Measurements from ENCODE around the gene MICALL1.

DNA sequence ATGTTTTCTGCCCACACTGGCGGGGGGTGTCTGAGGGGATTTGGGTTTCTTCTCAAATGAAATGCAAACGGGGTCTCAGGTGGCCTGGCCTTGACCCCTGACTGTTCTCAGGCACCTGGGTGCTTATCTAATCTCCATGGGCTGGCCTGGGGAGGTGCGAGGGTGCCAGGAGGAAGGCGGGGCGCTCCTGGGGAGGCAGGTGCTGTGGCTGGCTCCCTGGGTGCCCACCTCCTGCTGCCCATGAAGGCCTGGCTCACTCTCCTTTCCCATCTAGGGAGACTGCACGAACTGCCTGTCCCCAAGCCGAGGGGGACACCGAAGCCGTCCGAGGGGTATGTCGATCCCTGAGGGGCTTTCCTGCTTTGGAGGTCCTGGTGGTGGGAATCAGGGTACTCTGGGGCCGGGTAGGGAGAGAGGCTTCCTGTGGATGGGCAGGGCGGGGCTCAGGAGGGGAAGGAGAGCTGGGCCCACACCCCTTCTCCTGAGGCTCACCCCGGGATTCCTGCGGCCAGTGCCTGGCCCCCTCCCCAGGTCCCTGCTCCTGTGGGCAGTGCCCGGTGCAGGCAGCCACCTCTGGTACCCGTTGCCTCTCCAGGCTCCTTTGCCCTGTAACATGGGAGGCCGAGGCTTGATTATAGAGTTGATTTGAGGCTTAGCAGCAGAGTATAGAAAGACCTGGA is 18.4 kb downstream of the MICALL1 start:
- no peak for TF ChIP-seq EP300 (IDR thresholded peaks at IDR 0.05)
- no peak for TF ChIP-seq POLR2A (IDR thresholded peaks at IDR 0.05)
- TF ChIP-seq, protein P1, sequence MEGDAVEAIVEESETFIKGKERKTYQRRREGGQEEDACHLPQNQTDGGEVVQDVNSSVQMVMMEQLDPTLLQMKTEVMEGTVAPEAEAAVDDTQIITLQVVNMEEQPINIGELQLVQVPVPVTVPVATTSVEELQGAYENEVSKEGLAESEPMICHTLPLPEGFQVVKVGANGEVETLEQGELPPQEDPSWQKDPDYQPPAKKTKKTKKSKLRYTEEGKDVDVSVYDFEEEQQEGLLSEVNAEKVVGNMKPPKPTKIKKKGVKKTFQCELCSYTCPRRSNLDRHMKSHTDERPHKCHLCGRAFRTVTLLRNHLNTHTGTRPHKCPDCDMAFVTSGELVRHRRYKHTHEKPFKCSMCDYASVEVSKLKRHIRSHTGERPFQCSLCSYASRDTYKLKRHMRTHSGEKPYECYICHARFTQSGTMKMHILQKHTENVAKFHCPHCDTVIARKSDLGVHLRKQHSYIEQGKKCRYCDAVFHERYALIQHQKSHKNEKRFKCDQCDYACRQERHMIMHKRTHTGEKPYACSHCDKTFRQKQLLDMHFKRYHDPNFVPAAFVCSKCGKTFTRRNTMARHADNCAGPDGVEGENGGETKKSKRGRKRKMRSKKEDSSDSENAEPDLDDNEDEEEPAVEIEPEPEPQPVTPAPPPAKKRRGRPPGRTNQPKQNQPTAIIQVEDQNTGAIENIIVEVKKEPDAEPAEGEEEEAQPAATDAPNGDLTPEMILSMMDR (IDR thresholded peaks at IDR 0.05) = no peak
